D721Med (cell line): ENCODE measurements around the gene SLIRP.
"Not testable (repeated sequence)": the region's sequence is repeated elsewhere in the genome, so short reads cannot be mapped to it uniquely, and the experiment has no call there.

ENCODE experiments used
- DNase-seq: peaks from one replicate; pipeline ENCODE4 v3.0.0; 2011; ENCODE audit warnings: low spot score; ENCODE audit not compliant: insufficient read length
- FAIRE-seq: peaks from 2 replicates; lab custom pipeline; 2011; peaks lifted over from hg19 to GRCh38; lab: Jason Lieb, UNC
- TF ChIP-seq, protein P1 (sequence below): IDR thresholded peaks from 2 replicates; pipeline ENCODE4 v1.5.1; 2012; ENCODE audit warnings: mild to moderate bottlenecking, control low read depth; ENCODE audit not compliant: insufficient read depth; ENCODE audit errors: missing control alignments

The SLIRP gene

DNA sequence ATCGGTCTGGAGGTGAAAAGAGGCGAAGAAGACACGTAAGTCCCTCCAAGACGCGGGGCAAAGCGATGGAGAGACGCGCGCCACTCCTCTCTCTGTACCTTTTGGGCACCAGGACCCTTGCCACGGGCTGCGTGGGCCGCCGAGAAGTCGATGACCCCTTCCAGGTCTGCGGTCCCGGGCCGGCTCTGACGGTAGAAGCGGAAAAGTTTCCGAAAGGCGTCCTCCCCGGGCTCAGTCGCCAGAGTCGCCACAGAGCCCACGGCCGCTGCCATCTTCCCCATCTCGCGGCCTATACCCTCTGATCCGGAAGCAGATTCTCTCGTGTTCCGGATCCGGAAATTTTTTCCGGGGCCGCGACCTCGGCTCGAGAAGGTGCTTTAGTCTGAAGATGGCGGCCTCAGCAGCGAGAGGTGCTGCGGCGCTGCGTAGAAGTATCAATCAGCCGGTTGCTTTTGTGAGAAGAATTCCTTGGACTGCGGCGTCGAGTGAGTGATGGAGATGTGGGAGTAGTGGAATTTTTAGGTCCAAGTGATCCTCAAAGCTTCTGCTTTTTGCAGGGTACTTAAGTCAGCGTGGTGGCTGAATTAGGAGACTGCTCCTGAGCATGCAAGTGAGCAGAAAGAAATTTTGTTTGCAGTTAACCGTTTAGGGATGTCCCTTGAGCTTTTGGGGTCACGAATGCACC lies at the start of gene SLIRP, which contains the start of gene ALKBH1:
Gene SLIRP, plus strand, starts transcription at position 380 of the 685 bp plus-strand sequence. Its CDS starts 9 bp downstream, at position 389.
Gene ALKBH1, minus strand, starts transcription at position 300 of the 685 bp plus-strand sequence. Its CDS starts 19 bp downstream, at position 281.
- TF ChIP-seq, protein P1, sequence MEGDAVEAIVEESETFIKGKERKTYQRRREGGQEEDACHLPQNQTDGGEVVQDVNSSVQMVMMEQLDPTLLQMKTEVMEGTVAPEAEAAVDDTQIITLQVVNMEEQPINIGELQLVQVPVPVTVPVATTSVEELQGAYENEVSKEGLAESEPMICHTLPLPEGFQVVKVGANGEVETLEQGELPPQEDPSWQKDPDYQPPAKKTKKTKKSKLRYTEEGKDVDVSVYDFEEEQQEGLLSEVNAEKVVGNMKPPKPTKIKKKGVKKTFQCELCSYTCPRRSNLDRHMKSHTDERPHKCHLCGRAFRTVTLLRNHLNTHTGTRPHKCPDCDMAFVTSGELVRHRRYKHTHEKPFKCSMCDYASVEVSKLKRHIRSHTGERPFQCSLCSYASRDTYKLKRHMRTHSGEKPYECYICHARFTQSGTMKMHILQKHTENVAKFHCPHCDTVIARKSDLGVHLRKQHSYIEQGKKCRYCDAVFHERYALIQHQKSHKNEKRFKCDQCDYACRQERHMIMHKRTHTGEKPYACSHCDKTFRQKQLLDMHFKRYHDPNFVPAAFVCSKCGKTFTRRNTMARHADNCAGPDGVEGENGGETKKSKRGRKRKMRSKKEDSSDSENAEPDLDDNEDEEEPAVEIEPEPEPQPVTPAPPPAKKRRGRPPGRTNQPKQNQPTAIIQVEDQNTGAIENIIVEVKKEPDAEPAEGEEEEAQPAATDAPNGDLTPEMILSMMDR: no peak
- no peak for FAIRE-seq
- DNase-seq: peak; percentile 73

GRCh38 chr14:77659831-77660230 lies 48.1 kb upstream of the SLIRP start:
- TF ChIP-seq, protein P1: no peak
- DNase-seq (no peak), FAIRE-seq (no peak)

GRCh38 chr14:77660754-77661153 lies 47.1 kb upstream of the SLIRP start:
- no peak for DNase-seq
- TF ChIP-seq, protein P1: no peak
- no peak for FAIRE-seq

DNA sequence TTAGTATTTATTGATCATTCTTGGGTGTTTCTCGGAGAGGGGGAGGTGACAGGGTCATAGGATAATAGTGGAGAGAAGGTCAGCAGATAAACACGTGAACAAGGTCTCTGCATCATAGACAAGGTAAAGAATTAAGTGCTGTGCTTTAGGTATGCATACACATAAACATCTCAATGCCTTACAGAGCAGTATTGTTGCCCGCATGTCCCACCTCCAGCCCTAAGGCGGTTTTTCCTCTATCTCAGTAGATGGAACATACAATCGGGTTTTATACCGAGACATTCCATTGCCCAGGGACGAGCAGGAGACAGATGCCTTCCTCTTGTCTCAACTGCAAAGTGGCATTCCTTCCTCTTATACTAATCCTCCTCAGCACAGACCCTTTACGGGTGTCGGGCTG lies 46.3 kb upstream of the SLIRP start:
- not testable (repeated sequence) for FAIRE-seq

DNA sequence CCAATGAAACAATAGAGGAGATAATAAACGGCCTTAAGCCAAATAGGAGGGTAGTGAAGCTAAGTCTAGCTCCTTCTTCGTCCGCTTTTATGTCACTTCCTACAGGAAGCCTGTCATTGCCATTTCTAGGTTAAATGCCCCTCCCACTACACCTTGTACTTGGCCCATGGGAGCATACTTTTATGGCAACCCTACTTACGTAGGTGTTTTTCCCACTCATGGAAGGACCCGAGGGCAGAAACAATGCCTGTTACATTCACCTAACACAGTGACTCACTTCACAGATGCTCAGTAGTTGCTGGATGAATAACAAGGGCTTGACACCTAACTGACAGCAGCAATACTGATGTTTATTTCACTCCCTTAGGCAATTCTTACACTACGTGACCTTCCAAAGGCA lies 44.6 kb upstream of the SLIRP start:
- DNase-seq: no peak
- TF ChIP-seq, protein P1: no peak
- FAIRE-seq: no peak

More for the DNA sequence above, 46.3 kb upstream of the SLIRP start:
- DNase-seq: not testable (repeated sequence)

DNA sequence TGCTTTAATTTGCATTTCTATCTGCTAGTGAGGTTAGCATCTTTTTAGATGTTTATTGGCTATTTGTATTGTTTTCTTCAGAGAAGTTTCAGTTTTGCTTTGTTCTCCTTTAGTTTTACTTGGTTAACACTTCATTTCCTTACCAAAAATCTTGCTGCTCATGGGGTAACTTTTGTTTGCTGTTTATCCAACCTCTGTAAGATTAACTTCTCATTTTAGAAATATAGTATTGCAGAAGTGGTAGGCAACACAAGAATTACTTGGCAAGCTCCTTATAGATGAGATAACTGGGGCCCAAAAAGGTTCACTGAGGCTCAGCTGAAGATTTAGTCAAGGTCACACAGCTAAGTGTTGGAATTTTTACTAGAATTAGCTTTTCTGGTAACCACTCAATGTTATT lies 40.6 kb upstream of the SLIRP start:
- DNase-seq (no peak), FAIRE-seq (no peak)
- TF ChIP-seq, protein P1: no peak

GRCh38 chr14:77673193-77673592 lies 34.7 kb upstream of the SLIRP start:
- DNase-seq (no peak), FAIRE-seq (no peak)
- TF ChIP-seq, protein P1: no peak
